HepG2 (cell line): ENCODE data around the gene FUT6. TPM values are rescaled to one million over a fixed set of nuclear protein-coding genes. Genes with fewer than 3 reads are reported as not detected.

ENCODE experiments used
- CENPT ChIP-seq: sonication (generic); formaldehyde crosslinking; IDR thresholded peaks from 2 replicates; pipeline ENCODE4 v1.8.0; 2022; ENCODE audit warnings: low read depth, mild to moderate bottlenecking, moderate library complexity, missing genetic modification reagents
- KDM6A ChIP-seq: IDR thresholded peaks from 2 replicates; pipeline ENCODE4 v1.6.1; 2016; ENCODE audit warnings: low read depth
- KLF13 ChIP-seq: sonication (generic); formaldehyde crosslinking; IDR thresholded peaks from 2 replicates; pipeline ENCODE4 v1.4.0; 2020; ENCODE audit warnings: mild to moderate bottlenecking, missing genetic modification reagents
- NR2F6 ChIP-seq, 2 experiments: IDR thresholded peaks; 2 replicates each; pipeline ENCODE4 v1.6.1; 2016; ENCODE audit warnings: antibody characterized with exemption in 1 of 2, mild to moderate bottlenecking in 1 of 2
- ZNF432 ChIP-seq: sonication (generic); formaldehyde crosslinking; IDR thresholded peaks from 2 replicates; pipeline ENCODE4 v1.5.0; 2020; ENCODE audit warnings: missing genetic modification reagents, mild to moderate bottlenecking, borderline replicate concordance
- ZNF614 ChIP-seq: IDR thresholded peaks from 2 replicates; pipeline ENCODE4 v1.6.1; 2018; ENCODE audit warnings: missing biosample characterization, missing genetic modification reagents, inconsistent platforms, borderline replicate concordance
- ZNF850 ChIP-seq: sonication (generic); formaldehyde crosslinking; conservative IDR thresholded peaks from 2 replicates; pipeline ENCODE4 v1.9.0; 2021; ENCODE audit warnings: mild to moderate bottlenecking, missing genetic modification reagents
- polyA plus RNA-seq, 8 experiments: library from polyadenylated mRNA; depleted of rRNA in 3 of 8; stranded (reverse) in 7 of 8; unstranded in 1 of 8; fragments of >200 nt; fragmentation: Illumina TruSeq in 4 of 8; extraction: Trizol in 4 of 8; gene quantifications; 2 replicates each; pipeline versions ENCODE4 v1.2.1 to v1.2.3, GENCODE V29; 2011 to 2016; ENCODE audit warnings: low read depth in 4 of 8, missing spikeins in 1 of 8, mixed read lengths in 1 of 8; ENCODE audit not compliant: insufficient read depth in 1 of 8
- total RNA-seq, 5 experiments: library from RNA; depleted of rRNA; stranded (reverse); fragments of >200 nt; fragmentation: Illumina TruSeq; extraction: Trizol; gene quantifications; 2 replicates each; pipeline ENCODE4 v1.2.3, GENCODE V29; 2016; ENCODE audit warnings: low read depth in 1 of 5
- TF ChIP-seq, protein P1 (sequence below): sonication (generic); formaldehyde crosslinking; IDR thresholded peaks from one replicate; pipeline ENCODE4 v1.5.1; 2020; ENCODE audit warnings: mild to moderate bottlenecking, missing genetic modification reagents; ENCODE audit errors: not compliant biosample characterization
- TF ChIP-seq, protein P2 (sequence below): sonication (generic); formaldehyde crosslinking; IDR thresholded peaks from 2 replicates; pipeline ENCODE4 v1.5.0; 2020; ENCODE audit warnings: missing genetic modification reagents
- TF ChIP-seq, protein P3 (sequence below): sonication (generic); formaldehyde crosslinking; IDR thresholded peaks from 2 replicates; pipeline ENCODE4 v1.8.0; 2022; ENCODE audit warnings: missing genetic modification reagents, mild to moderate bottlenecking, borderline replicate concordance
- TF ChIP-seq, protein P4 (sequence below): sonication (generic); formaldehyde crosslinking; IDR thresholded peaks from 2 replicates; pipeline ENCODE4 v1.5.0; 2020; ENCODE audit warnings: missing genetic modification reagents
- TF ChIP-seq, protein P5 (sequence below): sonication (generic); formaldehyde crosslinking; IDR thresholded peaks from 2 replicates; pipeline ENCODE4 v1.4.0; 2020; ENCODE audit warnings: missing genetic modification reagents
- TF ChIP-seq, protein P6 (sequence below): sonication (generic); formaldehyde crosslinking; IDR thresholded peaks from 2 replicates; pipeline ENCODE4 v1.5.0; 2020; ENCODE audit warnings: mild to moderate bottlenecking, low read depth, missing genetic modification reagents, borderline replicate concordance

Gene FUT6
- total and polyA plus RNA-seq, 2 of the 13 experiments (the other 11 are each of a cell fraction or from before 2014, with no cell fraction given): 8.2 to 27.7 TPM

DNA sequence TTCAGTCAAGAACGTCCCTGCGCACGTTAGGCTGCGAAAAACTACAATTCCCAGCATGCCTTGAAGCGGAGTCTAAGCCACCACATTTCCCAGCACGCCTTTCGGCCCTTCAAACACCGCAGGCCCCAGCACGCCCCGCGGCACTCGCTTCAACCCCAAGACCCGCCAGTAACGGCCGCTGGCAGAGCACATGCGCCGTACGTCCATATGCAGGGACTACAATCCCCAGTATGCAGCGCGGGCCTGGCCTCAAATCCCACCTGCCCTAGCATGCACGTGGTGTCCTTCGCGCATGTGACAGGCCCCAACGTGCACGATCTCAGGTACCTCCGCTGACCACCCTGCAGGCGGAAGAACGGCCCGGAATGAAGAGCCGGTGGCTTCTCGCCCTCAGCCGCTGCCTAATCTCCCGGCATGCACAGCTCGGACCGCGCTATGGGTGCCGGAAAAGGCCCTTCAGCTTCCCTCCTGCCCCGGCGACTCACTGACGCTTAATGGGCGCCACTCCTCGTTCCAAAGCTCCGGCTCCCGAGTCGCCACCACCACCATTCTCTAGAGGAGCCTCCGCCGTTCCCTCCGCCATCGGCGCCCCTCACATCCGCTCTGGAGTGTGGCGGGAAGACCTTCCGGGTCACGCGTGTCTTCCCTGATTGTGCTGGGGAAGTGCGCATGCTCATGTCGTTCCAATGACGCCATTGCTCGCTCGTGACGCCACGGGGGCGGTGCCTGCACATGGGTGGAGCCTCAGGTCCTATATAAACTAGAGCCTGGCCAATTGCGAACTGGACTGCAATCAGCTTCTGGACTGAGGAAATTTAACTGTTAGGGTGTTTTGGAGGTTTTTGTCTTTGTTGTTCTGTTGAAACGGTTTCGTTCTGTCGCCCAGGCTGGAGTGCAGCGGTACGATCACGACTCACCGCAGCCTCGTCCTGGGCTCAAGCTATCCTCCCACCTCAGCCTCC lies 48.7 kb downstream of the FUT6 start, which contains the start of gene DUS3L (continued):
- TF ChIP-seq, protein P1, sequence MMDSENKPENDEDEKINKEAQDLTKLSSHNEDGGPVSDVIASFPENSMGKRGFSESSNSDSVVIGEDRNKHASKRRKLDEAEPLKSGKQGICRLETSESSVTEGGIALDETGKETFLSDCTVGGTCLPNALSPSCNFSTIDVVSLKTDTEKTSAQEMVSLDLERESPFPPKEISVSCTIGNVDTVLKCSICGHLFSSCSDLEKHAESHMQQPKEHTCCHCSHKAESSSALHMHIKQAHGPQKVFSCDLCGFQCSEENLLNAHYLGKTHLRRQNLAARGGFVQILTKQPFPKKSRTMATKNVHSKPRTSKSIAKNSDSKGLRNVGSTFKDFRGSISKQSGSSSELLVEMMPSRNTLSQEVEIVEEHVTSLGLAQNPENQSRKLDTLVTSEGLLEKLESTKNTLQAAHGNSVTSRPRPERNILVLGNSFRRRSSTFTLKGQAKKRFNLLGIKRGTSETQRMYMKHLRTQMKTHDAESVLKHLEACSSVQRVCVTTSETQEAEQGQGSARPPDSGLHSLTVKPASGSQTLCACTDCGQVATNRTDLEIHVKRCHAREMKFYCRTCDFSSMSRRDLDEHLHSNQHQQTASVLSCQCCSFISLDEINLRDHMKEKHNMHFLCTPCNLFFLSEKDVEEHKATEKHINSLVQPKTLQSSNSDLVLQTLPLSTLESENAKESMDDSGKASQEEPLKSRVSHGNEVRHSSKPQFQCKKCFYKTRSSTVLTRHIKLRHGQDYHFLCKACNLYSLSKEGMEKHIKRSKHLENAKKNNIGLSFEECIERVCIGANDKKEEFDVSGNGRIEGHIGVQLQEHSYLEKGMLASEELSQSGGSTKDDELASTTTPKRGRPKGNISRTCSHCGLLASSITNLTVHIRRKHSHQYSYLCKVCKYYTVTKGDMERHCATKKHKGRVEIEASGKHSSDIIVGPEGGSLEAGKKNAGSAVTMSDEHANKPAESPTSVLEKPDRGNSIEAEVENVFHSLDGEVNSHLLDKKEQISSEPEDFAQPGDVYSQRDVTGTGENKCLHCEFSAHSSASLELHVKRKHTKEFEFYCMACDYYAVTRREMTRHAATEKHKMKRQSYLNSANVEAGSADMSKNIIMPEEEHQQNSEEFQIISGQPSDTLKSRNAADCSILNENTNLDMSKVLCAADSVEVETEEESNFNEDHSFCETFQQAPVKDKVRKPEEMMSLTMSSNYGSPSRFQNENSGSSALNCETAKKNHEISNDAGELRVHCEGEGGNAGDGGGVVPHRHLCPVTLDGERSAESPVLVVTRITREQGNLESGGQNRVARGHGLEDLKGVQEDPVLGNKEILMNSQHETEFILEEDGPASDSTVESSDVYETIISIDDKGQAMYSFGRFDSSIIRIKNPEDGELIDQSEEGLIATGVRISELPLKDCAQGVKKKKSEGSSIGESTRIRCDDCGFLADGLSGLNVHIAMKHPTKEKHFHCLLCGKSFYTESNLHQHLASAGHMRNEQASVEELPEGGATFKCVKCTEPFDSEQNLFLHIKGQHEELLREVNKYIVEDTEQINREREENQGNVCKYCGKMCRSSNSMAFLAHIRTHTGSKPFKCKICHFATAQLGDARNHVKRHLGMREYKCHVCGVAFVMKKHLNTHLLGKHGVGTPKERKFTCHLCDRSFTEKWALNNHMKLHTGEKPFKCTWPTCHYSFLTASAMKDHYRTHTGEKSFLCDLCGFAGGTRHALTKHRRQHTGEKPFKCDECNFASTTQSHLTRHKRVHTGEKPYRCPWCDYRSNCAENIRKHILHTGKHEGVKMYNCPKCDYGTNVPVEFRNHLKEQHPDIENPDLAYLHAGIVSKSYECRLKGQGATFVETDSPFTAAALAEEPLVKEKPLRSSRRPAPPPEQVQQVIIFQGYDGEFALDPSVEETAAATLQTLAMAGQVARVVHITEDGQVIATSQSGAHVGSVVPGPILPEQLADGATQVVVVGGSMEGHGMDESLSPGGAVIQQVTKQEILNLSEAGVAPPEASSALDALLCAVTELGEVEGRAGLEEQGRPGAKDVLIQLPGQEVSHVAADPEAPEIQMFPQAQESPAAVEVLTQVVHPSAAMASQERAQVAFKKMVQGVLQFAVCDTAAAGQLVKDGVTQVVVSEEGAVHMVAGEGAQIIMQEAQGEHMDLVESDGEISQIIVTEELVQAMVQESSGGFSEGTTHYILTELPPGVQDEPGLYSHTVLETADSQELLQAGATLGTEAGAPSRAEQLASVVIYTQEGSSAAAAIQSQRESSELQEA (CRISPR knock-in tag): peak; percentile 69
- TF ChIP-seq, protein P2, sequence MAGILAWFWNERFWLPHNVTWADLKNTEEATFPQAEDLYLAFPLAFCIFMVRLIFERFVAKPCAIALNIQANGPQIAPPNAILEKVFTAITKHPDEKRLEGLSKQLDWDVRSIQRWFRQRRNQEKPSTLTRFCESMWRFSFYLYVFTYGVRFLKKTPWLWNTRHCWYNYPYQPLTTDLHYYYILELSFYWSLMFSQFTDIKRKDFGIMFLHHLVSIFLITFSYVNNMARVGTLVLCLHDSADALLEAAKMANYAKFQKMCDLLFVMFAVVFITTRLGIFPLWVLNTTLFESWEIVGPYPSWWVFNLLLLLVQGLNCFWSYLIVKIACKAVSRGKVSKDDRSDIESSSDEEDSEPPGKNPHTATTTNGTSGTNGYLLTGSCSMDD (CRISPR knock-in tag): no peak
- TF ChIP-seq ZNF432 (CRISPR knock-in tag) (no peak), ZNF614 (CRISPR knock-in tag) (peak; percentile 68; the same call in 1 of the 2 replicates), KDM6A (no peak), NR2F6 (IDR thresholded peaks at IDR 0.05) (peak; percentile 38; the same call in 1 of the 2 replicates), NR2F6 (CRISPR knock-in tag; IDR thresholded peaks at IDR 0.05) (0 out of 2 replicates have a peak, but pooled peaks have one; percentile 19), CENPT (CRISPR knock-in tag) (no peak), KLF13 (CRISPR knock-in tag) (0 out of 2 replicates have a peak, but pooled peaks have one; percentile 86), ZNF850 (CRISPR knock-in tag) (no peak)
- TF ChIP-seq, protein P3, sequence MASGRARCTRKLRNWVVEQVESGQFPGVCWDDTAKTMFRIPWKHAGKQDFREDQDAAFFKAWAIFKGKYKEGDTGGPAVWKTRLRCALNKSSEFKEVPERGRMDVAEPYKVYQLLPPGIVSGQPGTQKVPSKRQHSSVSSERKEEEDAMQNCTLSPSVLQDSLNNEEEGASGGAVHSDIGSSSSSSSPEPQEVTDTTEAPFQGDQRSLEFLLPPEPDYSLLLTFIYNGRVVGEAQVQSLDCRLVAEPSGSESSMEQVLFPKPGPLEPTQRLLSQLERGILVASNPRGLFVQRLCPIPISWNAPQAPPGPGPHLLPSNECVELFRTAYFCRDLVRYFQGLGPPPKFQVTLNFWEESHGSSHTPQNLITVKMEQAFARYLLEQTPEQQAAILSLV (CRISPR knock-in tag): peak; percentile 92; the same call in 1 of the 2 replicates
- TF ChIP-seq, protein P4, sequence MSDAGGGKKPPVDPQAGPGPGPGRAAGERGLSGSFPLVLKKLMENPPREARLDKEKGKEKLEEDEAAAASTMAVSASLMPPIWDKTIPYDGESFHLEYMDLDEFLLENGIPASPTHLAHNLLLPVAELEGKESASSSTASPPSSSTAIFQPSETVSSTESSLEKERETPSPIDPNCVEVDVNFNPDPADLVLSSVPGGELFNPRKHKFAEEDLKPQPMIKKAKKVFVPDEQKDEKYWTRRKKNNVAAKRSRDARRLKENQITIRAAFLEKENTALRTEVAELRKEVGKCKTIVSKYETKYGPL (CRISPR knock-in tag): no peak
- TF ChIP-seq, protein P5, sequence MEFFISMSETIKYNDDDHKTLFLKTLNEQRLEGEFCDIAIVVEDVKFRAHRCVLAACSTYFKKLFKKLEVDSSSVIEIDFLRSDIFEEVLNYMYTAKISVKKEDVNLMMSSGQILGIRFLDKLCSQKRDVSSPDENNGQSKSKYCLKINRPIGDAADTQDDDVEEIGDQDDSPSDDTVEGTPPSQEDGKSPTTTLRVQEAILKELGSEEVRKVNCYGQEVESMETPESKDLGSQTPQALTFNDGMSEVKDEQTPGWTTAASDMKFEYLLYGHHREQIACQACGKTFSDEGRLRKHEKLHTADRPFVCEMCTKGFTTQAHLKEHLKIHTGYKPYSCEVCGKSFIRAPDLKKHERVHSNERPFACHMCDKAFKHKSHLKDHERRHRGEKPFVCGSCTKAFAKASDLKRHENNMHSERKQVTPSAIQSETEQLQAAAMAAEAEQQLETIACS (CRISPR knock-in tag): 0 out of 2 replicates have a peak, but pooled peaks have one; percentile 13
- TF ChIP-seq, protein P6, sequence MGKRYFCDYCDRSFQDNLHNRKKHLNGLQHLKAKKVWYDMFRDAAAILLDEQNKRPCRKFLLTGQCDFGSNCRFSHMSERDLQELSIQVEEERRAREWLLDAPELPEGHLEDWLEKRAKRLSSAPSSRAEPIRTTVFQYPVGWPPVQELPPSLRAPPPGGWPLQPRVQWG: no peak
